GM12878 (cell line): ENCODE data around the gene KBTBD7. TPM values are rescaled to one million over a fixed set of nuclear protein-coding genes. Genes with fewer than 3 reads are reported as not detected.

Experiments used
- ATAC-seq: fragments of 200-7000 bp; cut with Tn5 transposase; 3 replicates; pipeline ENCODE4 v1.9.1; 2020; ENCODE audit warnings: mild to moderate bottlenecking, moderate library complexity
- BruUV-seq: library from RNA; stranded (reverse); fragments of 400-500 nt; replicated peaks from 2 replicates; lab custom pipeline; 2021; lab: Mats Ljungman, UMichigan
- CTCF ChIA-PET: fragments of 300-600 bp; sonication (Branson Sonifier 250); formaldehyde crosslinking; extraction: SDS; loops from one replicate; lab custom pipeline; 2021; ENCODE audit warnings: inconsistent platforms; lab: Yijun Ruan, JAX
- POLR2A ChIA-PET: fragments of 350-600 bp; formaldehyde crosslinking; extraction: SDS; loops from one replicate; lab custom pipeline; 2021; ENCODE audit warnings: inconsistent platforms; lab: Charles Lee
- RAD21 ChIA-PET: fragments of 300-600 bp; sonication (Branson Sonifier 250); formaldehyde crosslinking; loops from one replicate; lab custom pipeline; 2023; ENCODE audit warnings: antibody characterized with exemption; ENCODE audit not compliant: unreplicated experiment; lab: Charles Lee
- SMC1A ChIA-PET: fragments of 300-600 bp; sonication (Branson Sonifier 250); formaldehyde crosslinking; loops from one replicate; lab custom pipeline; 2023; ENCODE audit not compliant: unreplicated experiment, uncharacterized antibody; lab: Charles Lee
- DNase-seq: peaks from one replicate; pipeline ENCODE4 v3.0.0-alpha.2; 2011; ENCODE audit warnings: low read depth, low spot score
- FAIRE-seq: peaks from 3 replicates; lab custom pipeline; 2011; peaks lifted over from hg19 to GRCh38; lab: Jason Lieb, UNC
- H2AFZ ChIP-seq: 2 replicates; pipeline ENCODE4 v1.6.0; 2011; ENCODE audit warnings: low read depth, low read length, control low read depth; ENCODE audit not compliant: control insufficient read depth
- H3K27ac ChIP-seq: 2 replicates; pipeline ENCODE4 v1.5.1; 2011; ENCODE audit warnings: control low read depth; ENCODE audit not compliant: control insufficient read depth, insufficient read depth
- H3K27me3 ChIP-seq, 2 experiments: replicated peaks in 1 of 2; 2 replicates each; pipeline versions ENCODE4 v1.6.0 to v1.6.1; 2011; ENCODE audit warnings: low read length in 1 of 2; ENCODE audit not compliant: control insufficient read depth in 2 of 2, insufficient read depth in 2 of 2
- H3K36me3 ChIP-seq, 2 experiments: 2 replicates each; pipeline ENCODE4 v1.5.1; 2011; ENCODE audit warnings: low read length in 1 of 2; ENCODE audit not compliant: control insufficient read depth in 2 of 2, insufficient read depth in 2 of 2
- H3K4me1 ChIP-seq: 2 replicates; pipeline ENCODE4 v1.6.1; 2011; ENCODE audit warnings: mild to moderate bottlenecking, low read length, moderate library complexity, mixed read lengths; ENCODE audit not compliant: control insufficient read depth, insufficient read depth
- H3K4me2 ChIP-seq: 2 replicates; pipeline ENCODE4 v1.6.0; 2011; ENCODE audit warnings: control low read depth; ENCODE audit not compliant: control insufficient read depth, insufficient read depth
- H3K4me3 ChIP-seq: fragments of 200-600 bp; sonication (generic); 2 replicates; pipeline ENCODE4 v1.5.1; 2016
- H3K79me2 ChIP-seq: 2 replicates; pipeline ENCODE4 v1.6.0; 2011; ENCODE audit warnings: low read length; ENCODE audit not compliant: control insufficient read depth, insufficient read depth
- H3K9ac ChIP-seq: 2 replicates; pipeline ENCODE4 v1.8.0; 2011; ENCODE audit warnings: low read length, control low read depth, mixed read lengths; ENCODE audit not compliant: control insufficient read depth, insufficient read depth
- H3K9me3 ChIP-seq: replicated peaks from 3 replicates; pipeline ENCODE4 v1.5.1; 2011; ENCODE audit warnings: mild to moderate bottlenecking, low read length; ENCODE audit not compliant: control insufficient read depth, insufficient read depth
- H4K20me1 ChIP-seq: 2 replicates; pipeline ENCODE4 v1.6.0; 2011; ENCODE audit not compliant: control insufficient read depth, insufficient read depth
- BRCA1 ChIP-seq: IDR thresholded peaks from 2 replicates; pipeline ENCODE4 v1.6.1; 2011; ENCODE audit warnings: low read depth, low read length, improper control_type of control experiment
- JUND ChIP-seq: IDR thresholded peaks from 2 replicates; pipeline ENCODE4 v1.6.1; 2012; ENCODE audit warnings: low read depth, mild to moderate bottlenecking, low read length, improper control_type of control experiment, moderate library complexity
- SUZ12 ChIP-seq: fragments of 200-600 bp; sonication (generic); IDR thresholded peaks from one replicate; pipeline ENCODE4 v1.6.1; 2018; ENCODE audit warnings: antibody characterized with exemption, mild to moderate bottlenecking; ENCODE audit not compliant: unreplicated experiment
- WGBS: methylation state at CpG from one replicate; pipeline ENCODE4 v1.1.6; 2016; ENCODE audit warnings: low lambda C conversion rate; ENCODE audit not compliant: insufficient replicate concordance, insufficient coverage; ENCODE audit errors: missing lambda C conversion rate; 5-methylcytosine and 5-hydroxymethylcytosine counted together
- in situ Hi-C: fragments of 300-500 bp; cut with MboI; formaldehyde crosslinking; loops from 9 replicates; pipeline ENCODE4 v1.14.3; 2018; ENCODE audit warnings: mixed read lengths
- intact Hi-C: fragments of 100-400 bp; cut with micrococcal nuclease; formaldehyde crosslinking; loops from one replicate; pipeline ENCODE4 v1.14.2; 2022; ENCODE audit not compliant: unreplicated experiment
- polyA plus RNA-seq, 11 experiments: library from polyadenylated mRNA; depleted of rRNA in 4 of 11; unstranded in 6 of 11; stranded (reverse) in 5 of 11; fragments of >200 nt; fragmentation: Nextera tagmentation in 4 of 11; fragmentation: Illumina TruSeq in 1 of 11; extraction: Ambion mirVana in 4 of 11; extraction: Trizol in 1 of 11; gene quantifications; 1 replicate in 1 of 11; 2 replicates in 10 of 11; pipeline versions ENCODE4 v1.2.1 to v1.2.3, GENCODE V29; 2011 to 2016; ENCODE audit warnings: inconsistent platforms in 2 of 11, missing spikeins in 2 of 11, low read depth in 1 of 11
- total RNA-seq, 4 experiments: library from RNA; depleted of rRNA in 3 of 4; stranded (reverse); fragments of >200 nt in 3 of 4; fragmentation: Illumina TruSeq in 1 of 4; extraction: Trizol in 1 of 4; gene quantifications; 2 replicates each; pipeline versions ENCODE4 v1.2.1 to v1.2.3, GENCODE V29; 2013 to 2021
- TF ChIP-seq, protein P1 (sequence below): IDR thresholded peaks from 2 replicates; pipeline ENCODE4 v1.6.1; 2011; ENCODE audit warnings: borderline replicate concordance, low read depth, mild to moderate bottlenecking, moderate library complexity, low read length; ENCODE audit not compliant: insufficient read depth, poor library complexity, severe bottlenecking

The KBTBD7 gene
- total and polyA plus RNA-seq, 10 of the 15 experiments (the other 5 are each of a cell fraction or from before 2014, with no cell fraction given): 1.8 to 6.0 (median 4.3) TPM

DNA sequence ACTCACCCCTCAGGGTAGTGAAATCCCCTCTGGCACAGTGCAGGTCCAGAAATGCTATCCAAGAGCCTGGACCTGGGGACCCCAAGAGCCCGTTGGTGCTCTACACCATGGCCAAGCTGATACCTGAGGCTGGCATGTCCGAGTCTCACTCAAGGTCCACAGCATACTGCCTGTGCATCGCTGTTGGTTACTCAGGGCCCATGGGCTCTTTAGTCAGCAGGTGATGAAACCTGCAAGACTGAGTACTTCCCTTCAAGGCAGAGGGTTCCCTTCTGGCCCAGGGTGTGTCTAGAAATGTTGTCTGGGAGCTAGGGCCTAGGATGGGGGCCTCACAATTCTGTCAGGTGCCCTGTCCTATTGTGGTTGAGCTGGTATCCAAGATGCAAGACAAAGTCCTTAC is 19.6 kb upstream of the KBTBD7 start:
- ChIA-PET RAD21 (no interaction called here), CTCF (interaction anchor here (1.3 kb wide), 1 partner anchor 9 kb away, joined by 3 read pairs; no protein-coding TSS in a partner anchor), SMC1A (no interaction called here), POLR2A (no interaction called here)
- Histone ChIP-seq H3K9me3 (no peaks in the 10 kb centered on the region; the same call in 2 of the 3 replicates), H4K20me1 (no peaks in the 10 kb centered on the region), H3K36me3 (no peaks in the 10 kb centered on the region), H3K9ac (no peak overlapping the region), H2AFZ (no peak overlapping the region), H3K27ac (no peak overlapping the region), H3K4me1 (no peaks in the 10 kb centered on the region), H3K4me2 (no peak overlapping the region), H3K4me3 (no peak overlapping the region), H3K79me2 (no peaks in the 10 kb centered on the region), H3K27me3 (no peaks in the 10 kb centered on the region)
- no peak for DNase-seq
- BruUV-seq: no TSS peak
- FAIRE-seq: no peak
- in situ Hi-C loops: no loop called here
- no peak for ATAC-seq
- intact Hi-C loops: no loop called here
- TF ChIP-seq JUND: no peak
- TF ChIP-seq, protein P1, sequence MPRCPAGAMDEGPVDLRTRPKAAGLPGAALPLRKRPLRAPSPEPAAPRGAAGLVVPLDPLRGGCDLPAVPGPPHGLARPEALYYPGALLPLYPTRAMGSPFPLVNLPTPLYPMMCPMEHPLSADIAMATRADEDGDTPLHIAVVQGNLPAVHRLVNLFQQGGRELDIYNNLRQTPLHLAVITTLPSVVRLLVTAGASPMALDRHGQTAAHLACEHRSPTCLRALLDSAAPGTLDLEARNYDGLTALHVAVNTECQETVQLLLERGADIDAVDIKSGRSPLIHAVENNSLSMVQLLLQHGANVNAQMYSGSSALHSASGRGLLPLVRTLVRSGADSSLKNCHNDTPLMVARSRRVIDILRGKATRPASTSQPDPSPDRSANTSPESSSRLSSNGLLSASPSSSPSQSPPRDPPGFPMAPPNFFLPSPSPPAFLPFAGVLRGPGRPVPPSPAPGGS: peak; percentile 57
- WGBS: 67% methylated on average over 3 of the region's 3 CpGs

DNA sequence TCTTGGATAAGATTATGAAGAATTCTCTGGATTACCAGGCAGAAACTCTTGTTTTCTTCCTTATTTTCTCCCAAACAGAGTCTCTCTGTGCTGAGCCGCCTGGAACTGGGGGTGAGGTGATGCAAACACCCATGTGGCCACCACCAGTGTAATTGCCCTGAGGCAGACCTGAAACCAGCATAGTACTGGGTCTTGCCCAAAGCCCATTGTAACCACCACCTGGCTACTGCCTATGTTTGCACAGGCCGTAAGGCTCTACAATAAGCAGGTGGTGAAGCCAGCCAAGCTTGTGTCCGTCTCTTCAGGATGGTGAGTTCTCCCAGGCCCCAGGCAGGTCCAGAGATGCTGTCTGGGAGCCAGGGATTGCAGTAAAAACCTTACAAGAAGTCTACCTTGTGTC is 18.9 kb upstream of the KBTBD7 start:
- ChIA-PET RAD21 (no interaction called here), CTCF (interaction anchor here (0.5 to 1.3 kb wide), 2 partner anchors 9 to 19 kb away, joined by 3 read pairs; no protein-coding TSS in a partner anchor), POLR2A (no interaction called here), SMC1A (no interaction called here)
- in situ Hi-C loops: no loop called here
- Histone ChIP-seq H3K79me2 (no peaks in the 10 kb centered on the region), H3K36me3 (no peaks in the 10 kb centered on the region), H3K27me3 (no peaks in the 10 kb centered on the region), H3K9me3 (no peaks in the 10 kb centered on the region; the same call in 2 of the 3 replicates), H3K9ac (no peak overlapping the region), H3K4me2 (no peak overlapping the region), H3K4me1 (no peaks in the 10 kb centered on the region), H2AFZ (no peak overlapping the region), H3K27ac (no peak overlapping the region), H3K4me3 (no peak overlapping the region), H4K20me1 (no peaks in the 10 kb centered on the region)
- 97% methylated on average over 3 of the region's 3 CpGs for WGBS
- intact Hi-C loops: no loop called here
- FAIRE-seq (no peak), DNase-seq (no peak), ATAC-seq (no peak)
- BruUV-seq: no TSS peak
- no peak for TF ChIP-seq BRCA1
- TF ChIP-seq SUZ12: no peak
